HCT116 (cell line): ENCODE results near the gene P2RX7. TPM values are rescaled to one million over a fixed set of nuclear protein-coding genes. Genes with fewer than 3 reads are reported as not detected.

Experiments used
- ATAC-seq: fragments of 200-7000 bp; cut with Tn5 transposase; 2 replicates; pipeline ENCODE4 v1.9.1; 2020; ENCODE audit warnings: mild to moderate bottlenecking, moderate library complexity
- BruUV-seq: library from RNA; stranded (reverse); fragments of 400-500 nt; replicated peaks from 2 replicates; lab custom pipeline; 2021; lab: Mats Ljungman, UMichigan
- CTCF ChIA-PET: fragments of 300-600 bp; sonication (Branson Sonifier 250); formaldehyde crosslinking; loops from one replicate; lab custom pipeline; 2021; ENCODE audit warnings: antibody characterized with exemption; lab: Charles Lee
- POLR2A ChIA-PET: fragments of 300-600, 350-600 bp; sonication (Branson Sonifier 250); formaldehyde crosslinking; loops from one replicate; lab custom pipeline; 2021; ENCODE audit warnings: antibody characterized with exemption; lab: Charles Lee
- RAD21 ChIA-PET, 2 experiments: fragments of 300-600 bp; sonication (Branson Sonifier 250); formaldehyde crosslinking; loops; one replicate each; lab custom pipeline; 2023; ENCODE audit warnings: low total read pairs in 2 of 2; ENCODE audit not compliant: uncharacterized antibody in 2 of 2, unreplicated experiment in 2 of 2, low non-redundant PET in 1 of 2; lab: Charles Lee
- DNase-seq: peaks from one replicate; pipeline ENCODE4 v3.0.0-alpha.2; 2010; ENCODE audit warnings: low read depth, low spot score
- H2AFZ ChIP-seq: fragments of 200-600 bp; shearing (Covaris generic), sonication (generic); 2 replicates; pipeline ENCODE4 v1.6.1; 2017; ENCODE audit warnings: low read depth, mixed run types, mixed read lengths, antibody characterized with exemption, low read length; ENCODE audit not compliant: poor library complexity, severe bottlenecking
- H3K27ac ChIP-seq: 2 replicates; pipeline ENCODE4 v1.5.1; 2012; ENCODE audit warnings: low read depth, low read length
- H3K27me3 ChIP-seq: fragments of 200-600 bp; sonication (generic); 2 replicates; pipeline ENCODE4 v1.6.1; 2016; ENCODE audit warnings: mixed run types, low read length, mixed read lengths; ENCODE audit not compliant: insufficient read depth
- H3K36me3 ChIP-seq, 2 experiments: fragments of 200-500 bp in 1 of 2; fragments of 200-600 bp in 1 of 2; sonication (Bioruptor generic) in 1 of 2; sonication (generic) in 1 of 2; 2 replicates each; pipeline versions ENCODE4 v1.5.1 to v1.6.1; 2014 to 2016; ENCODE audit warnings: low read length in 2 of 2, inconsistent platforms in 1 of 2, mixed read lengths in 1 of 2, mixed run types in 1 of 2; ENCODE audit not compliant: insufficient read depth in 2 of 2, control insufficient read depth in 1 of 2
- H3K4me1 ChIP-seq, 2 experiments: fragments of 200-600 bp in 1 of 2; sonication (generic) in 1 of 2; 2 replicates each; pipeline versions ENCODE4 v1.5.1 to v1.6.1; 2012 to 2017; ENCODE audit warnings: low read length in 2 of 2, inconsistent platforms in 1 of 2, mild to moderate bottlenecking in 1 of 2, mixed read lengths in 1 of 2, mixed run types in 1 of 2, moderate library complexity in 1 of 2; ENCODE audit not compliant: insufficient read depth in 2 of 2, control insufficient read depth in 1 of 2
- H3K4me2 ChIP-seq: fragments of 200-600 bp; sonication (generic); 2 replicates; pipeline ENCODE4 v1.6.1; 2017; ENCODE audit warnings: mixed run types, low read length, mixed read lengths
- H3K4me3 ChIP-seq, 2 experiments: fragments of 200-600 bp in 1 of 2; sonication (generic) in 1 of 2; replicated peaks in 1 of 2; 2 replicates each; pipeline ENCODE4 v1.5.1; 2011 to 2016; ENCODE audit warnings: low read length in 2 of 2, control low read depth in 1 of 2, low read depth in 1 of 2, mild to moderate bottlenecking in 1 of 2, mixed read lengths in 1 of 2, mixed run types in 1 of 2
- H3K79me2 ChIP-seq: fragments of 200-600 bp; sonication (generic); 2 replicates; pipeline ENCODE4 v1.6.1; 2017; ENCODE audit warnings: mild to moderate bottlenecking, mixed run types, low read length, moderate library complexity, mixed read lengths; ENCODE audit not compliant: insufficient read depth
- H3K9ac ChIP-seq: fragments of 200-600 bp; sonication (generic); 2 replicates; pipeline ENCODE4 v1.6.1; 2016; ENCODE audit warnings: low read length, mixed read lengths
- H3K9me2 ChIP-seq: fragments of 200-600 bp; sonication (generic), shearing (Covaris generic); 2 replicates; pipeline ENCODE4 v1.6.1; 2017; ENCODE audit warnings: mixed run types, mild to moderate bottlenecking, moderate library complexity; ENCODE audit not compliant: insufficient read depth
- H3K9me3 ChIP-seq, 2 experiments: fragments of 200-500 bp in 1 of 2; fragments of 200-600 bp in 1 of 2; sonication (Bioruptor generic) in 1 of 2; sonication (generic) in 1 of 2; 2 replicates each; pipeline ENCODE4 v1.6.1; 2014 to 2017; ENCODE audit warnings: low read length in 2 of 2, mixed read lengths in 2 of 2, inconsistent platforms in 1 of 2, low read depth in 1 of 2, mild to moderate bottlenecking in 1 of 2, mixed run types in 1 of 2, moderate library complexity in 1 of 2; ENCODE audit not compliant: control insufficient read depth in 1 of 2, insufficient read depth in 1 of 2
- H4K20me1 ChIP-seq: fragments of 200-600 bp; sonication (generic), shearing (Covaris generic); 2 replicates; pipeline ENCODE4 v1.6.1; 2017; ENCODE audit warnings: mixed run types, mild to moderate bottlenecking, moderate library complexity; ENCODE audit not compliant: insufficient read depth
- CBX3 ChIP-seq: IDR thresholded peaks from 2 replicates; pipeline ENCODE4 v1.6.1; 2012; ENCODE audit warnings: low read depth
- POLR2AphosphoS5 ChIP-seq: IDR thresholded peaks from 2 replicates; pipeline ENCODE4 v1.6.1; 2011; ENCODE audit warnings: mild to moderate bottlenecking, low read depth, low read length, moderate library complexity
- SRF ChIP-seq: IDR thresholded peaks from 2 replicates; pipeline ENCODE4 v1.6.1; 2012; ENCODE audit warnings: low read depth
- TCF7L2 ChIP-seq: IDR thresholded peaks from 2 replicates; pipeline ENCODE4 v1.7.0; 2011; ENCODE audit warnings: borderline replicate concordance, inconsistent platforms; ENCODE audit not compliant: insufficient read depth, insufficient read length; ENCODE audit errors: extremely low read depth
- YY1 ChIP-seq: IDR thresholded peaks from 2 replicates; pipeline ENCODE4 v1.6.1; 2011; ENCODE audit warnings: low read length, low read depth, moderate library complexity, mild to moderate bottlenecking; ENCODE audit not compliant: insufficient replicate concordance; ENCODE audit errors: extremely low read depth
- ZNF274 ChIP-seq: fragments of 200-500 bp; sonication (Bioruptor generic); IDR thresholded peaks from 2 replicates; pipeline ENCODE4 v1.6.1; 2014; ENCODE audit warnings: mild to moderate bottlenecking, low read depth, low read length, inconsistent platforms
- intact Hi-C: fragments of 100-400 bp; cut with micrococcal nuclease; formaldehyde crosslinking; loops from 2 replicates; pipeline ENCODE4 v1.10.0; 2022
- total RNA-seq: library from RNA; stranded (reverse); gene quantifications from one replicate; pipeline ENCODE4 v1.2.1, GENCODE V29; 2021; ENCODE audit not compliant: unreplicated experiment
- TF ChIP-seq, protein P1 (sequence below): IDR thresholded peaks from 2 replicates; pipeline ENCODE4 v1.6.1; 2012
- TF ChIP-seq, protein P2 (sequence below), 3 experiments: fragments of 200-600 bp in 1 of 3; sonication (generic) in 1 of 3; IDR thresholded peaks in 2 of 3; conservative IDR thresholded peaks in 1 of 3; 2 replicates each; pipeline ENCODE4 v1.5.1; 2012 to 2017; ENCODE audit warnings: low read depth in 2 of 3, low read length in 2 of 3, antibody characterized with exemption in 1 of 3, borderline replicate concordance in 1 of 3, control low read depth in 1 of 3, mild to moderate bottlenecking in 1 of 3, mixed read lengths in 1 of 3, mixed run types in 1 of 3, moderate library complexity in 1 of 3; ENCODE audit not compliant: insufficient read depth in 1 of 3

Gene P2RX7
- total RNA-seq, 1 experiment from 2014 or later: 1.5 TPM

- ATAC-seq: no peak
- Histone ChIP-seq H3K79me2 (no peaks in the 10 kb centered on the region), H3K27ac (no peak overlapping the region), H3K36me3 (no peaks in the 10 kb centered on the region), H2AFZ (no peak overlapping the region), H4K20me1 (no peaks in the 10 kb centered on the region), H3K4me1 (peaks cover 11 to 25% of the 10 kb centered on the region in 2 experiments), H3K9me3 (no peaks in the 10 kb centered on the region), H3K9ac (no peak overlapping the region), H3K9me2 (no peaks in the 10 kb centered on the region), H3K4me3 (no peak overlapping the region), H3K27me3 (no peaks in the 10 kb centered on the region), H3K4me2 (no peak overlapping the region)
- no TSS peak for BruUV-seq
- TF ChIP-seq, protein P1, sequence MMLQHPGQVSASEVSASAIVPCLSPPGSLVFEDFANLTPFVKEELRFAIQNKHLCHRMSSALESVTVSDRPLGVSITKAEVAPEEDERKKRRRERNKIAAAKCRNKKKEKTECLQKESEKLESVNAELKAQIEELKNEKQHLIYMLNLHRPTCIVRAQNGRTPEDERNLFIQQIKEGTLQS: no peak
- TF ChIP-seq, protein P2, sequence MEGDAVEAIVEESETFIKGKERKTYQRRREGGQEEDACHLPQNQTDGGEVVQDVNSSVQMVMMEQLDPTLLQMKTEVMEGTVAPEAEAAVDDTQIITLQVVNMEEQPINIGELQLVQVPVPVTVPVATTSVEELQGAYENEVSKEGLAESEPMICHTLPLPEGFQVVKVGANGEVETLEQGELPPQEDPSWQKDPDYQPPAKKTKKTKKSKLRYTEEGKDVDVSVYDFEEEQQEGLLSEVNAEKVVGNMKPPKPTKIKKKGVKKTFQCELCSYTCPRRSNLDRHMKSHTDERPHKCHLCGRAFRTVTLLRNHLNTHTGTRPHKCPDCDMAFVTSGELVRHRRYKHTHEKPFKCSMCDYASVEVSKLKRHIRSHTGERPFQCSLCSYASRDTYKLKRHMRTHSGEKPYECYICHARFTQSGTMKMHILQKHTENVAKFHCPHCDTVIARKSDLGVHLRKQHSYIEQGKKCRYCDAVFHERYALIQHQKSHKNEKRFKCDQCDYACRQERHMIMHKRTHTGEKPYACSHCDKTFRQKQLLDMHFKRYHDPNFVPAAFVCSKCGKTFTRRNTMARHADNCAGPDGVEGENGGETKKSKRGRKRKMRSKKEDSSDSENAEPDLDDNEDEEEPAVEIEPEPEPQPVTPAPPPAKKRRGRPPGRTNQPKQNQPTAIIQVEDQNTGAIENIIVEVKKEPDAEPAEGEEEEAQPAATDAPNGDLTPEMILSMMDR (IDR thresholded peaks at IDR 0.05 in 2 of 3, conservative IDR thresholded peaks at IDR 0.05 in 1 of 3; ENCODE audit: borderline replicate concordance in 1 of 3, insufficient read depth in 1 of 3, low read depth in 2 of 3, low read length in 2 of 3): no peak
- no peak for TF ChIP-seq POLR2AphosphoS5
- TF ChIP-seq YY1: no peak
- TF ChIP-seq ZNF274: no peak
- TF ChIP-seq SRF: no peak
- TF ChIP-seq TCF7L2: no peak
- TF ChIP-seq CBX3: no peak
- intact Hi-C loops: loop anchor here (5.0 kb wide), 1 partner anchor 86 kb away; no protein-coding TSS in a partner anchor
- ChIA-PET POLR2A (no interaction called here), RAD21 (no interaction called here), CTCF (no interaction called here)
- no peak for DNase-seq
Observed at GRCh38 chr12:121130866-121131373, 1.8 kb upstream of the P2RX7 start.
